K562 (cell line): ENCODE results near the gene ZNF740. TPM values are rescaled to one million over a fixed set of nuclear protein-coding genes. Genes with fewer than 3 reads are reported as not detected.
A peak's percentile ranks its signal among the peaks of the same experiment; 100 is the strongest.

Experiments used
- CCNT2 ChIP-seq: IDR thresholded peaks from 2 replicates; pipeline ENCODE4 v1.6.1; 2011; ENCODE audit warnings: borderline replicate concordance, low read depth, mild to moderate bottlenecking, moderate library complexity, mixed read lengths, low read length; ENCODE audit not compliant: insufficient read length; ENCODE audit errors: extremely low read depth
- MTA2 ChIP-seq: fragments of 450-650 bp; IDR thresholded peaks from 2 replicates; pipeline ENCODE4 v1.6.1; 2016; ENCODE audit warnings: low read depth
- TARDBP ChIP-seq: fragments of 450-650 bp; IDR thresholded peaks from 2 replicates; pipeline ENCODE4 v1.6.1; 2016
- polyA plus RNA-seq, 8 experiments: library from polyadenylated mRNA; depleted of rRNA in 4 of 8; stranded (reverse) in 5 of 8; unstranded in 3 of 8; fragments of >200 nt; fragmentation: Nextera tagmentation in 2 of 8; fragmentation: Illumina TruSeq in 1 of 8; extraction: Ambion mirVana in 2 of 8; extraction: Trizol in 1 of 8; gene quantifications; 2 replicates each; pipeline versions ENCODE4 v1.2.1 to v1.2.3, GENCODE V29; 2011 to 2014; ENCODE audit warnings: inconsistent platforms in 1 of 8, missing spikeins in 1 of 8
- total RNA-seq, 7 experiments: library from RNA; depleted of rRNA in 6 of 7; stranded (reverse); fragments of >200 nt in 6 of 7; fragmentation: Illumina TruSeq in 2 of 7; extraction: Trizol in 2 of 7; gene quantifications; 2 replicates each; pipeline versions ENCODE4 v1.2.1 to v1.2.3, GENCODE V29; 2011 to 2021; ENCODE audit warnings: low replicate concordance in 1 of 7
- TF ChIP-seq, protein P1 (sequence below), 2 experiments: IDR thresholded peaks in 1 of 2; conservative IDR thresholded peaks in 1 of 2; 2 replicates each; pipeline ENCODE4 v1.6.1; 2016; ENCODE audit warnings: low read depth in 2 of 2, mild to moderate bottlenecking in 1 of 2, missing compliant biosample characterization in 1 of 2, missing genetic modification characterization in 1 of 2, moderate library complexity in 1 of 2
- TF ChIP-seq, protein P2 (sequence below), 2 experiments: IDR thresholded peaks; 2 replicates each; pipeline ENCODE4 v1.6.1; 2011; ENCODE audit warnings: borderline replicate concordance in 1 of 2, control low read depth in 1 of 2, low read depth in 1 of 2, low read length in 1 of 2, mild to moderate bottlenecking in 1 of 2, mixed read lengths in 1 of 2, moderate library complexity in 1 of 2; ENCODE audit not compliant: insufficient read depth in 1 of 2, insufficient read length in 1 of 2, poor library complexity in 1 of 2, severe bottlenecking in 1 of 2; ENCODE audit errors: extremely low read depth in 1 of 2

Gene ZNF740
- total and polyA plus RNA-seq, 9 of the 15 experiments (the other 6 are each of a cell fraction or from before 2014, with no cell fraction given), result 0.57 to 46.4 (median 18.6) TPM

- TF ChIP-seq, protein P1, sequence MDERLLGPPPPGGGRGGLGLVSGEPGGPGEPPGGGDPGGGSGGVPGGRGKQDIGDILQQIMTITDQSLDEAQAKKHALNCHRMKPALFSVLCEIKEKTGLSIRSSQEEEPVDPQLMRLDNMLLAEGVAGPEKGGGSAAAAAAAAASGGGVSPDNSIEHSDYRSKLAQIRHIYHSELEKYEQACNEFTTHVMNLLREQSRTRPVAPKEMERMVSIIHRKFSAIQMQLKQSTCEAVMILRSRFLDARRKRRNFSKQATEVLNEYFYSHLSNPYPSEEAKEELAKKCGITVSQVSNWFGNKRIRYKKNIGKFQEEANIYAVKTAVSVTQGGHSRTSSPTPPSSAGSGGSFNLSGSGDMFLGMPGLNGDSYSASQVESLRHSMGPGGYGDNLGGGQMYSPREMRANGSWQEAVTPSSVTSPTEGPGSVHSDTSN (CRISPR knock-in tag; IDR thresholded peaks at IDR 0.05; ENCODE audit: low read depth), result no peak
- TF ChIP-seq, protein P1 (tag; conservative IDR thresholded peaks at IDR 0.05; ENCODE audit: low read depth), result no peak
- TF ChIP-seq TARDBP (peak; percentile 60; the same call in 1 of the 2 replicates), CCNT2 (no peak), MTA2 (no peak)
- TF ChIP-seq, protein P2, sequence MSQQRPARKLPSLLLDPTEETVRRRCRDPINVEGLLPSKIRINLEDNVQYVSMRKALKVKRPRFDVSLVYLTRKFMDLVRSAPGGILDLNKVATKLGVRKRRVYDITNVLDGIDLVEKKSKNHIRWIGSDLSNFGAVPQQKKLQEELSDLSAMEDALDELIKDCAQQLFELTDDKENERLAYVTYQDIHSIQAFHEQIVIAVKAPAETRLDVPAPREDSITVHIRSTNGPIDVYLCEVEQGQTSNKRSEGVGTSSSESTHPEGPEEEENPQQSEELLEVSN (IDR thresholded peaks at IDR 0.05; ENCODE audit: borderline replicate concordance in 1 of 2, extremely low read depth in 1 of 2, insufficient read depth in 1 of 2, insufficient read length in 1 of 2, low read depth in 1 of 2, low read length in 1 of 2, poor library complexity in 1 of 2, severe bottlenecking in 1 of 2), result peak in 1 of 2 experiments; percentile 42
- TF ChIP-seq, all 486 proteins: peak for 109
Observed at GRCh38 chr12:53159195-53159839, 21.2 kb upstream of the ZNF740 start (continued).
